Measurements from ENCODE around the gene CFAP47. TPM values are rescaled to one million over a fixed set of nuclear protein-coding genes. Genes with fewer than 3 reads are reported as not detected.

Gene CFAP47
- total RNA-seq, 1 experiment from 2014 or later, result 0.05 TPM

DNA sequence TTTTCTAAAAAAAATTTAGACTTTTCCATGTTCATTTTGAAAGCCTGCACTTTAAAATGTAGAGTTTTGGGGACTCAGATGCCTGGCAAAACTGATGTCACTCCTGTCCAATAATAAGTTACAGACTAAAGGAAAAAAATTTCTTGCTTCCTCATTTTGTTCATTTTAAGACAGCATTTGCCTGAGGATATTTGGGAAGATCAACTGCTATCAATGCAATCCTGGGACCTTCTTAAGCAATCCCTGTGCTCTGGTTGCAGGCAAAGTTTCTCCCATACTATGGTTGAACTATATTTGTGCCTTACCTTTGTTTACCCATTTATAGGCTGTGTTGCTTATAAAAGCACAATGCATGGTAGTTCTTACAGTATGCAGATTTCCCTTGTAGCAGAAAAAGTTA, 280.4 kb downstream of the CFAP47 start:
- no peak overlapping the region for H3K4me3 ChIP-seq (ENCODE audit: low read depth in 2 of 2, low read length in 2 of 2)
- CTCF ChIA-PET, result no interaction called here
- in situ Hi-C loops (cut with HindIII; ENCODE audit: low pct_unique_long_range_greater_than_20kb, low sequenced_read_pairs) (no loop called here), intact Hi-C loops (cut with micrococcal nuclease; ENCODE audit: unreplicated experiment) (no loop called here)
- no peaks in the 10 kb centered on the region for H3K9me3 ChIP-seq (ENCODE audit: control insufficient read depth, insufficient read depth, low read depth, low read length)
- POLR2A ChIA-PET, result no interaction called here
- H3K27me3 ChIP-seq (ENCODE audit: control insufficient read depth, insufficient read depth, low read length), result no peaks in the 10 kb centered on the region
- no peaks in the 10 kb centered on the region for H3K36me3 ChIP-seq (ENCODE audit: control insufficient read depth, insufficient read depth, low read length)
- ATAC-seq (no peak), DNase-seq (ENCODE audit: low read depth, low spot score) (no peak)
- no peak overlapping the region for H3K27ac ChIP-seq (ENCODE audit: low read length)
- TF ChIP-seq TCF7L2 (IDR thresholded peaks at IDR 0.05; ENCODE audit: low read depth, low read length), result no peak
- H3K4me1 ChIP-seq (ENCODE audit: control insufficient read depth, insufficient read depth, low read length), result no peaks in the 10 kb centered on the region
- no TSS peak for BruUV-seq (replicated peaks)

DNA sequence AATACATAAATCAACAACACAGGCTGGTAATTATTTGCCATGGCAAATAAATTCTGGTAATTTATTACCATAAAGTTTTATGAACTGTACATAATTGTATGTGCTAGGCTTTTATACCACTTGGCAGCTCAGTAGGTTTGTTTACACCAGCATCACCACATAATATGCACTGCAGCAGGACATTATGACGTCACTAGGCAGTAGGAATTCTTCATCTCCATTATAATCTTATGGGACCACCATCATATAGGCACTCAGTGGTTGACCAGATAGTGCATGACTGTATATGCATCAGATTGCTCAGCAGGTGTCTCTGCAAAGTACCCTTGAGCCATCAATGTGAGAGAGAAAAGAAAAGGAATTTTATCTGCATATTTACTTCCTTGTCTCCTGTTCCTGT, 295.4 kb downstream of the CFAP47 start:
- in situ Hi-C loops (cut with HindIII; ENCODE audit: low pct_unique_long_range_greater_than_20kb, low sequenced_read_pairs) (no loop called here), intact Hi-C loops (cut with micrococcal nuclease; ENCODE audit: unreplicated experiment) (no loop called here)
- Histone ChIP-seq H3K4me3 (ENCODE audit: low read depth in 2 of 2, low read length in 2 of 2) (no peak overlapping the region), H3K4me1 (ENCODE audit: control insufficient read depth, insufficient read depth, low read length) (no peaks in the 10 kb centered on the region), H3K36me3 (ENCODE audit: control insufficient read depth, insufficient read depth, low read length) (no peaks in the 10 kb centered on the region), H3K9me3 (ENCODE audit: control insufficient read depth, insufficient read depth, low read depth, low read length) (no peaks in the 10 kb centered on the region), H3K27ac (ENCODE audit: low read length) (no peak overlapping the region), H3K27me3 (ENCODE audit: control insufficient read depth, insufficient read depth, low read length) (no peaks in the 10 kb centered on the region)
- CTCF ChIA-PET, result no interaction called here
- POLR2A ChIA-PET, result no interaction called here
- TF ChIP-seq, protein P1, sequence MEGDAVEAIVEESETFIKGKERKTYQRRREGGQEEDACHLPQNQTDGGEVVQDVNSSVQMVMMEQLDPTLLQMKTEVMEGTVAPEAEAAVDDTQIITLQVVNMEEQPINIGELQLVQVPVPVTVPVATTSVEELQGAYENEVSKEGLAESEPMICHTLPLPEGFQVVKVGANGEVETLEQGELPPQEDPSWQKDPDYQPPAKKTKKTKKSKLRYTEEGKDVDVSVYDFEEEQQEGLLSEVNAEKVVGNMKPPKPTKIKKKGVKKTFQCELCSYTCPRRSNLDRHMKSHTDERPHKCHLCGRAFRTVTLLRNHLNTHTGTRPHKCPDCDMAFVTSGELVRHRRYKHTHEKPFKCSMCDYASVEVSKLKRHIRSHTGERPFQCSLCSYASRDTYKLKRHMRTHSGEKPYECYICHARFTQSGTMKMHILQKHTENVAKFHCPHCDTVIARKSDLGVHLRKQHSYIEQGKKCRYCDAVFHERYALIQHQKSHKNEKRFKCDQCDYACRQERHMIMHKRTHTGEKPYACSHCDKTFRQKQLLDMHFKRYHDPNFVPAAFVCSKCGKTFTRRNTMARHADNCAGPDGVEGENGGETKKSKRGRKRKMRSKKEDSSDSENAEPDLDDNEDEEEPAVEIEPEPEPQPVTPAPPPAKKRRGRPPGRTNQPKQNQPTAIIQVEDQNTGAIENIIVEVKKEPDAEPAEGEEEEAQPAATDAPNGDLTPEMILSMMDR (IDR thresholded peaks at IDR 0.05), result no peak
- TF ChIP-seq, protein P2, sequence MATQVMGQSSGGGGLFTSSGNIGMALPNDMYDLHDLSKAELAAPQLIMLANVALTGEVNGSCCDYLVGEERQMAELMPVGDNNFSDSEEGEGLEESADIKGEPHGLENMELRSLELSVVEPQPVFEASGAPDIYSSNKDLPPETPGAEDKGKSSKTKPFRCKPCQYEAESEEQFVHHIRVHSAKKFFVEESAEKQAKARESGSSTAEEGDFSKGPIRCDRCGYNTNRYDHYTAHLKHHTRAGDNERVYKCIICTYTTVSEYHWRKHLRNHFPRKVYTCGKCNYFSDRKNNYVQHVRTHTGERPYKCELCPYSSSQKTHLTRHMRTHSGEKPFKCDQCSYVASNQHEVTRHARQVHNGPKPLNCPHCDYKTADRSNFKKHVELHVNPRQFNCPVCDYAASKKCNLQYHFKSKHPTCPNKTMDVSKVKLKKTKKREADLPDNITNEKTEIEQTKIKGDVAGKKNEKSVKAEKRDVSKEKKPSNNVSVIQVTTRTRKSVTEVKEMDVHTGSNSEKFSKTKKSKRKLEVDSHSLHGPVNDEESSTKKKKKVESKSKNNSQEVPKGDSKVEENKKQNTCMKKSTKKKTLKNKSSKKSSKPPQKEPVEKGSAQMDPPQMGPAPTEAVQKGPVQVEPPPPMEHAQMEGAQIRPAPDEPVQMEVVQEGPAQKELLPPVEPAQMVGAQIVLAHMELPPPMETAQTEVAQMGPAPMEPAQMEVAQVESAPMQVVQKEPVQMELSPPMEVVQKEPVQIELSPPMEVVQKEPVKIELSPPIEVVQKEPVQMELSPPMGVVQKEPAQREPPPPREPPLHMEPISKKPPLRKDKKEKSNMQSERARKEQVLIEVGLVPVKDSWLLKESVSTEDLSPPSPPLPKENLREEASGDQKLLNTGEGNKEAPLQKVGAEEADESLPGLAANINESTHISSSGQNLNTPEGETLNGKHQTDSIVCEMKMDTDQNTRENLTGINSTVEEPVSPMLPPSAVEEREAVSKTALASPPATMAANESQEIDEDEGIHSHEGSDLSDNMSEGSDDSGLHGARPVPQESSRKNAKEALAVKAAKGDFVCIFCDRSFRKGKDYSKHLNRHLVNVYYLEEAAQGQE (IDR thresholded peaks at IDR 0.05; ENCODE audit: insufficient read depth in 1 of 2, low read depth in 2 of 2, low read length in 1 of 2), result no peak
- TF ChIP-seq POLR2AphosphoS5 (IDR thresholded peaks at IDR 0.05; ENCODE audit: low read depth, low read length) (no peak), TCF7L2 (IDR thresholded peaks at IDR 0.05; ENCODE audit: low read depth, low read length) (no peak), SIN3A (IDR thresholded peaks at IDR 0.05; ENCODE audit: borderline replicate concordance, insufficient read depth, low read depth, low read length) (no peak)
- BruUV-seq (replicated peaks), result no TSS peak
- DNase-seq (ENCODE audit: low read depth, low spot score) (no peak), ATAC-seq (no peak)

DNA sequence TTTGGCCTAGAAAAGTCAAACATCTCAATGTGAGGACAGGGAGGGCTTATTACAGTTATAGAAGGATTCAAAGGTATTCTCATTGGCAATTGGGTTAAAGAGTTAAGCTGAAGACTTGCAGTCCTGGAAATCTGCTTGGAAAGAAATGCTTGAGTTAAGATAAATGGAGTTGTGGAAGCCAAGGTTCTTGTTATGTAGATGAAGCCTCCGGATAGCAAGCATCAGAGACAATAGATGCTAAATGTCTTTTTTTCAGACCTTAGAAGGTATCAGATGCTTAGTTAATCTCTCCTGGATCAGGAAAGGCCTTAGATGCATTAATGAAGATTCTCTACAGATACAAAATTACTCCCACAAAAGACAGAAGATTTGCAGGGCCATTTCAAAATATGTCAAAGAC, 299.3 kb downstream of the CFAP47 start:
- H3K9me3 ChIP-seq (ENCODE audit: control insufficient read depth, insufficient read depth, low read depth, low read length), result no peaks in the 10 kb centered on the region
- no peaks in the 10 kb centered on the region for H3K36me3 ChIP-seq (ENCODE audit: control insufficient read depth, insufficient read depth, low read length)
- ChIA-PET CTCF (no interaction called here), POLR2A (no interaction called here)
- no peaks in the 10 kb centered on the region for H3K27me3 ChIP-seq (ENCODE audit: control insufficient read depth, insufficient read depth, low read length)
- no peak overlapping the region for H3K4me3 ChIP-seq (ENCODE audit: low read depth in 2 of 2, low read length in 2 of 2)
- BruUV-seq (replicated peaks), result no TSS peak
- in situ Hi-C loops (cut with HindIII; ENCODE audit: low pct_unique_long_range_greater_than_20kb, low sequenced_read_pairs) (no loop called here), intact Hi-C loops (cut with micrococcal nuclease; ENCODE audit: unreplicated experiment) (no loop called here)
- no peak overlapping the region for H3K27ac ChIP-seq (ENCODE audit: low read length)
- ATAC-seq (no peak), DNase-seq (ENCODE audit: low read depth, low spot score) (no peak)
- no peaks in the 10 kb centered on the region for H3K4me1 ChIP-seq (ENCODE audit: control insufficient read depth, insufficient read depth, low read length)
- TF ChIP-seq TCF7L2 (IDR thresholded peaks at IDR 0.05; ENCODE audit: low read depth, low read length) (no peak), POLR2AphosphoS5 (IDR thresholded peaks at IDR 0.05; ENCODE audit: low read depth, low read length) (no peak), SIN3A (IDR thresholded peaks at IDR 0.05; ENCODE audit: borderline replicate concordance, insufficient read depth, low read depth, low read length) (no peak)
- TF ChIP-seq, protein P2 (IDR thresholded peaks at IDR 0.05; ENCODE audit: insufficient read depth in 1 of 2, low read depth in 2 of 2, low read length in 1 of 2), result no peak
- TF ChIP-seq, protein P1 (IDR thresholded peaks at IDR 0.05), result no peak

Data from Panc1 (cell line).